Cerebellar cortex (tissue), 1 donor: ENCODE measurements around the gene PRPF19.
"Not testable (repeated sequence)": the region's sequence is repeated elsewhere in the genome, so short reads cannot be mapped to it uniquely, and the experiment has no call there.

Experiments
- DNase-seq: peaks from one replicate; pipeline ENCODE4 v3.0.0-alpha.2; 2015; ENCODE audit warnings: low spot score

Gene PRPF19

DNA sequence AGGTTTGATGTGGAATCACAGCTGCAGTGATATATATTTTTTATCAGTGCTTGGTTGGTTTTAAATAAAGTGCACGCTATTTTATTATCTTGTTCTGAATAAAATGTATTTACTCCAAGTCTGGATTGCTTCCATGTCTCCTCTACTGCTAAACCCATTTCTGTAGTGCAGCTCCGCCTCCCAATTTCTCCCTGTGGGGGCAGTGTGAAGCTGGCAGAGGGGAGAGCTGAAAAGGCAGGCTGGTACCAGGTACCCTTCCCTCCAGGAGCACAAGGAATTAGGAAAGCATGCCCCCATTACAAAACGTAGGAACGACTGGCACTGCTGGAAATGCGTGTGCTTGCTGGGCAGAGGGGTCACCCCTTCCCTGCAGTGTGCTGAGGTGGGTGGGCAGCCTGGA is 16.9 kb upstream of the PRPF19 start:
- peak; percentile 37 for DNase-seq

DNA sequence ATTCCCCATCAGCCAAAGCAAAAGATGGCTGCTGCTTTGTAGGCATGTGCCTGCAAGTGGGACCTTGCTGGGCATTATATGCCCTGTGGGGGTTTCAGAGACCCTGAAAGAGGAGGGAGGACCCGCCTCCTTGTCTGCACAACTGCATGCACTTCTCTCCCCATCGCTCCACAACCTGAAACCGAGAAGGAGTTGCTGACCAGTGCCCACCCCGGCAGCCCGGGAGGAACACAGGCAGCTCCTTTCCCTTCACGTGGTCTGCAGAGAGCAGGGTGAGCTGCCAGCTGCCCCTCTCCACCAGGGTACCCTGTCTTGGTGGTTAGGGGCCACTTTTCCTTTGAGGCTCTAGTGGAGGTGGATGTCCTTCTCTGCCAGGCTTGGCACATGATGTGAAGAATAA is 16.5 kb upstream of the PRPF19 start:
- DNase-seq, result no peak

DNA sequence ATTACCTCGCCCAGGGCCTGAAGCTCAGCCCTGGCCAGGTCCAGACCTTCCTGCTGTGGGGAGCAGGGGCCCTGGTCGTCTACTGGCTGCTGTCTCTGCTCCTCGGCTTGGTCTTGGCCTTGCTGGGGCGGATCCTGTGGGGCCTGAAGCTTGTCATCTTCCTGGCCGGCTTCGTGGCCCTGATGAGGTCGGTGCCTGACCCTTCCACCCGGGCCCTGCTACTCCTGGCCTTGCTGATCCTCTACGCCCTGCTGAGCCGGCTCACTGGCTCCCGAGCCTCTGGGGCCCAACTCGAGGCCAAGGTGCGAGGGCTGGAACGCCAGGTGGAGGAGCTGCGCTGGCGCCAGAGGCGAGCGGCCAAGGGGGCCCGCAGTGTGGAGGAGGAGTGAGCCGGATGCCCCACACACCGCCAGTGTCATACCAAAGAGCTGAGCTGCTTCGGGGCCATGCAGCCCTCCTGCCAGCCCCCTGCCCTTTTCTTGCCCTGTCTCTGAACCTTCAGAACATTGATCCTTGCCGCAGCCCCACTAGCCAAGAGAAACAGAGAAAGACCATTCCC is 15.5 kb upstream of the PRPF19 start:
- DNase-seq, result no peak

DNA sequence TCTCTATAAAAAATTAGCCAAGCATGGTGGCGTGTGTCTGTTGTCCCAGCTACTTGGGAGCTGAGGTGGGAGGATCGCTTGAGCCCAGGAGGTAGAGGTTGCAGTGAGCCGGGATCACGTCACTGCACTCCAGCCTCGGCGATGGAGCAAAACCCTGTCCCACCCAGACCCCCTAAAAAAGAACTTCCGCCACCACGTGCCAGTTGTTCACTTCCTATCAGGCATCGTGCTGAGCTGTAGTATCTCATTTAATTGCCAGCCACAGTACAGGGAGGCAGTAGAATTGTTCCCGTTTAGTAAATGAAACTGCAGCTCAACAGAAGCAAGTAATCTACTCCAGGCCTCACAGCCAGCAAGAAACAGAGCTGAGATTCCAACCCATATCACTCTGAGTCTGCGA is 14.9 kb upstream of the PRPF19 start:
- no peak for DNase-seq

DNA sequence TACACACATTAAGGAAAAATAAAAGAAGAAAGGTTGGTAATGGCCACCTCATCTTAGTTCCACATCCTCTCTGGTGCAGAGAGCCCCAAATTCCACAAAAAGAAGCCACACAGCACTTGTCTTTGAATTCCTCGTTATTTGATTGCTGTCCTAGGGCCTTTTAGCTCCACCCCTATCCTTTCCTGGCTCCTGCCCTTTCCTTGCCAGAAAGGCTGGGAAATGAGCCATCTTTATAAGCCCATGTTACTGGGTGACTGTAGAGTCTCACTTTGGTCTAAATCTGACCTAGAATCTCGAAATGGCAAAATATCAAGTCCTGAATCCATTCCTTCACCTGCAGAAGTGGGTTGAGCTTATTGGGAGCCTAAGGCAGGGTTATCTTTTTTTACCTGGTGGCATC is 13.6 kb upstream of the PRPF19 start:
- peak; percentile 88 for DNase-seq

DNA sequence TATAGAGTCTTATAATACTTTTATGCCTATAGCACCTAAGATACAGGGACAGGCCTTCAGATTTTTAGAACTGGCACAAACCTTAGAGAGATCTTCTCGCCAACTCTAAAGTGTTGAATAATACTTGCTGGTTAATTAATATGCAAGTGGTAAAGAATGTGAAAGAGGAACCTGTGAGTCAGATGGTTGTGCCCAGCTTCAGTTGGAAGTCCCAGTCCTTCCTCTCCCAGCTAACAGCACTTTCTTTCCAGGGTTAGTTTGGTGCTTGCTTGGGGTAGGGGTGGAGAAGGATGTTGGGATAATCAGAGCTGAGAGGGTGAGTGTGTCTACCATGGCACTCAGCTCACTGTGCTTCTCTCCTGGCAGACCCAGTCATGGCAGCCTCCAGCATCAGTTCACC is 12.9 kb upstream of the PRPF19 start:
- no peak for DNase-seq

DNA sequence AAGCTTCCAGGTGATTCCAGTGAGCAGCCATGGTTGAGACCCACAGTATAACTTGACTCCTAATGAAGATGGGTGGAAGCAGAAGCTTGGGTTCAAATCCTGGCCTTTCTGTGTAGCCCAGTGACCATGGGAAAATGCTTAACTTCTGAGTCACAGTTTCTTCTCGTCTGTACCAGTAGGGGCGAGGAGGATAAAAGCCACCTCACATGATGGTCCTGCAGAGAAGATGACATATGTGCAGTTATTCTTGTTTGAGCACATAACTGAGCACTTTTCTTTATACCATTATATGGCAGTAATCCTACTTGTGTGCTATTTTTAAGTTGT is 12.5 kb upstream of the PRPF19 start:
- no peak for DNase-seq

DNA sequence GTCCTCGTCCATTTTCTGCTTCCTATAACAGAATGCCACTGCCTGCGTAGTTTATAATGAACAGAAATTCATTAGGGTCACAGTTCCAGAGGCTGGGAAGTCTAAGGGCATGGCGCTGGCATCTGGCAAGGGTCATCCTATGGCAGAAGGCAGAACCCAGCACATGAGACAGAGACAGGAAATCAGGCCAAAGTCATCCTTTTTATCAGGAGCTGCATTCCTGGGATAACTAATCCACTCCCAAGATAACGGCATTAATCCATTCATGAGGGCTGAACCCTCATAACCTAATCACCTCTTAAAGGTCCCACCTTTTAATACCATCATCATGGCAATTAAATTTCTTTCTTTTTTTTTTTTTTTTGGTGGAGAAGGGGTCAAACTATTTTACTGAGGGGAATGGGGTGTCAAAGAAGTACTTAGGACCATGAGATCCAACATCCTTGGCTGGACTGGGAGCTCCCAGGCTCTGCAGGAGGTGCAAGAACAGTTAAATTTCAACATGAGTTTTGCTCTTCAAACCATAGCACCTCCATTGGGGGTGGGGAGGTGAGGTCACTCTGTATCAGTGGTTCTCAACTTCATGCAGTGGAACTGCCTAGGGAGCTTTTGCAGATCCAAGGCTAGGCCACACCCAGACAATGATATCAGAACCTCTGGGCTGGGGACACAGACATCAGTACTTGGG is 12.0 kb upstream of the PRPF19 start:
- no peak for DNase-seq

DNA sequence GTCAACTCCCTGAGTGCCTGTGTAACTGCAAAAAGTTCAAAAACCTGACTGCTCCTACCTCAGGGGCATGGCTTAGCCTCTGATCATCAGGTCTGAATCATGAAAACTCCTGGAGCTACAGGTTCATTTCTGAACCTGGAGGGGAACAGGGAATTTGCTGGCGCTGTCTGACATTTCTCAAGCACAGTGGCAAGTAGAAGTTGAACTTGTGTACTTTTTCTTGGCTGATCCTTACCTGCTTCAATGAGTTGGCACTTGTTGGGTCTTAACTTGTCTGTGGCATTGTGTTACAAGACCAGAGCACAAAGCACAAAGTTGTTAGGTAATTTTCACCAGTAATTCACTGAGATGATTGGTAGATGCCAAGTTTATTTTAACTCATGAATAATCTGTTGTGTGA is 10.9 kb upstream of the PRPF19 start:
- peak; percentile 22 for DNase-seq

DNA sequence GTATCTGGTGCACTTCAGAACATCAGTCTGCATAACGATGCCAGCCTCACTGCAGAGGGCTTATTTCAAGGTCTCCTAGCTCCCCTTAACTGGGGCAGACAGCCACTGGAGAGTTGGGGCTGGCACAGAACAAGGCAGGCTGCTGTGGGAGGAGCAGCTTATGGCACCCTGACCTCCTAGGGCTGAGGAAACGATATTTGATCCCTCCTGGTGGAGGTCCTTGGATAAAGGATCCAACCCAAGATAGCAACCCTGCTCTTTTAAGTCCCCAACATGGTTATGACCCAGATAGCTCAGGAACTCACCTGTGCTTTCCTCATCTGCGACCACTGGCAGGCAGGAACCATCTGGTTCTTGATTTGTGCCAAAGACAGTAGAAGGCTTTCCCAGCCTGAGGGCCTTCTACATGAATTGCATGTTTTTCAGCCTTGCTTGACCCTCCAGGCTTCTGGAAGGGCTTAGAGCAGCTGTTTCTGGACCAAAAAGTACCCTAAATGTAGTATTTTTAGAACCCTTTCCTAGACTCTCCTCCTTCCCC is 10.4 kb upstream of the PRPF19 start:
- peak; percentile 89 for DNase-seq

DNA sequence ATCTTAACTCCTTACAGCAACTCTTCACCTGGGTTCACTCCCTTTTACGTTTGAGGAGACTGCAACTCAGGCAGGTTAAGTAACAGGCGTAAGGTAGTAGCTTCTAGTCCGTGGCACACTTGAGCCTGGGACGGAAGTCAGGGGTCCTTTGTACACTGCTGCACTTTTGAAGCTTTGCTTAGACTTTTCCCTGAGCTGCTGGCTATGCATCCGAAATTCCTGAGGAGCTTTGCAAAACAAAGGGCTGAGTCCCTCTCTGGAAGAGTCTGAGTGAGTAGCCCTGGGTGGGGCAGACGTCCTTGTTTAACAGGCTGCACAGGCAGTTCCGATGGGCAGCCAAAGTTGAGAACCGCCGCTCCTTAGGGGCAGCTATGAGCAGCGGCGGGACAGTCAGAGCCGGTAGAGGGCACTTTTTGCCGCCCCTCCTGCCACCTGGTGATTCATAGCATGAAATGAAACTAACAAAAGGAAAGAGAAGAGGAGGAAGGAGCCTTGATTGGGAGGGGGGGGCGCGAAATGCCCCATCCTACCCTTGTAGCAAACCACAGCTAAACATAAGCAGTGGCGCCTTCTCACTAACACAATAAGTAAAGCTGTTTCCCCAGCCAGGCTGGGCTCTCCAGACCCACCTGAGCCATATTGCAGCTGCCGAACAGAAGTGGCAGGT is 9.0 kb upstream of the PRPF19 start:
- DNase-seq, result peak; percentile 63

DNA sequence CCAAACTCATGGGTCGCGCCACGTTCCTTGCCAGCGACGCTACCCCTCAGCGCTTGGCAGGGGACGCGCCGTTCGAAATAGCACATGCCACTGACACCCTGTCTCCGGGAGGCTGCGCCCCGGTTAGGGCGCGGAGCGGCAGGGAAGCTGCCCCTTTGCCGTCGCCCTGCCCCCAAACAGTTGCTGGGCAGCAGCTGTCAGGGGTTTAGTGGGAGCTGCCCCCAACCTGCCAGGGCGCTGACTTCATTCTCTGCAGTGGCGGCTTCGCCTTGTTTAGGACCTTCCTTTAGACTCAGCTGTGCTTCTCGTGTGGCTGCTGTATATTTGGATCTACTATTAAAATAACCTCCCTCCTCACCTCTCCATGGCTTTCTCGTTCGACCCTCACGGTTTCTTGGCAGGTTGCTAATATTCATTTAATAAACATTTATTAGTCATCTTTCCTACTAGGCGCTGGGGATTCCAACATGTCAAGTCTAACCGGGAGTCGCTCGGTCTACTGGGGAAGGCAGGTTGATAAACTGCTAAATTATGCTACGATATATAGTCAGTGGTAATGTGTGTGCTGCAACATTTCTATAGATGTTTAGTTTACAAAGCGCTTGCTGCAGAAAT is 8.4 kb upstream of the PRPF19 start:
- peak; percentile 43 for DNase-seq

DNA sequence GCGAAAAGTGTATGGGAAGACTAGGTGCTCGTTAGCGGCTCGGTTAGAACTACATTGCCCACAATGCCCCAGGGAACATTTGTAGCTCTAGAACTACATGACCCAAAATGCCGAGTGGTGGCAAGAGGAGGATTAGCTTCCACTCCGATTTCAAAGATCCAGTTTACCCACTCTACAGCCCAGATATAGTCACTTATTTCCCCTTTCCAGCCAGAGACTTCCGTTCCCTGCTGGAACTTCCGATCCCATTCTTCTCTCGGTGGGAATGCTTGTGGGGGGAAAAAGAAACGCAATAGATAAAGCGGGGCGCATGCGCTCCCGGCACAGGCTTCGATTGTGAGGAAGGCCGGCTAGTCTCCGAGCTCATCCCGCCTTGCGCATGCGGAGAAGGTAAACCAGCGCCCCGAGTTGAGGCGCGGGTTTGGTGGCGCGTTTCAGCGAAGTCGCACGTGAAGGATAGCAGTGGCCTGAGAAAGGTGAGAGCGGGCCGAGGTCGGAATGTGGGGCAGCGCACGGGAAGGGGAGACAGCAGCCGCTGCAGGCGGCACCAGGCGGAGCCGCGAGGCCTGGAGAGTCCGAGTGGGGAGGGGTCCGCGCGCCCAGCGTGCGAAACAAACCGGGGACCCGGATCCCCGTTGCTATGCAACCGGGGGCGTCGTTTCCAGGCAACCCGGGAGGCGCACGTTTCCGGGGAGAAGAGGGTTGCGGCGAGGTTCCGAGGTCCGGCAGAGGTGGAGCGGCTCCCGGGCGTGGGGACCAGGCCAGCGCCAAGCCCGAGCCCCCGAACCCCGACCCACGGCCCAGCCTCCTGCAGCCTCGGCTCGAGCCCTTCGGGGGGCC is 7.6 kb upstream of the PRPF19 start, which contains the start of gene TMEM109:
TMEM109 (plus strand) TSS at position 366 of the 840 bp plus-strand sequence. CDS start 5,536 bp downstream, outside the sequence.
- DNase-seq, result peak; percentile 96

DNA sequence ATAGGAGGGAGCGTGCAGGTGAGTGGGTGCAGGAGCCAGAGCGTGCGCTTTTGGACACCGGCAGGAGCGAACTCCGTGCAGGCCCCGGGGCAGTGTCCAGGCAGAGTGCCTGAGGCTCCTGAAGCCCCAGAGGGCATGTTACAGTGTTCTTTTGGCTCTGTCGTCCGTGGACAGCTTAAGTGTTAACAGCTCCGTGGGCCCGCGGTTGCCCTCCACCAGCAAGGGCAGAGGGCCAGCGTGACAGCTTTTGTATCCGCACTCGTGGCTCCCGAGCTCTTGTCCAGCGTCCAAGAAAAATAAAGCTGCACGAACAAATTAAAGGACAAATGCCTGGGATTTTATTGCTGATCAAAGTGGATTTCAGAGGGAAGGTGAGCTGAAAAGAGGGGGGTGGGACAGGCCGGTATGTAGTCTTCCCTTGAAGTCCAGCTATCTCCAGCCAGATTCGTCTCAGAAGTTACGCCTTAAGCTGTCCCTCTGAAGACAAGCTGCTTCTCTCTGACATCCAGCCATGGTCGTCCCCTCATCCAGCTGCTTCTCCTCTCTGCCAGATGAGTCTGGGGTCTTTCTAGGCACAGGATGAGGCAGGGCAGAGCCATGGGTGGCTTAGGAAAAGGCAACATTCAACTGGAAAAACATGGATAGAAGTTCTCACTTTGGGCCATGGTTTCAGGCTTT is 6.6 kb upstream of the PRPF19 start:
- peak; percentile 52 for DNase-seq

DNA sequence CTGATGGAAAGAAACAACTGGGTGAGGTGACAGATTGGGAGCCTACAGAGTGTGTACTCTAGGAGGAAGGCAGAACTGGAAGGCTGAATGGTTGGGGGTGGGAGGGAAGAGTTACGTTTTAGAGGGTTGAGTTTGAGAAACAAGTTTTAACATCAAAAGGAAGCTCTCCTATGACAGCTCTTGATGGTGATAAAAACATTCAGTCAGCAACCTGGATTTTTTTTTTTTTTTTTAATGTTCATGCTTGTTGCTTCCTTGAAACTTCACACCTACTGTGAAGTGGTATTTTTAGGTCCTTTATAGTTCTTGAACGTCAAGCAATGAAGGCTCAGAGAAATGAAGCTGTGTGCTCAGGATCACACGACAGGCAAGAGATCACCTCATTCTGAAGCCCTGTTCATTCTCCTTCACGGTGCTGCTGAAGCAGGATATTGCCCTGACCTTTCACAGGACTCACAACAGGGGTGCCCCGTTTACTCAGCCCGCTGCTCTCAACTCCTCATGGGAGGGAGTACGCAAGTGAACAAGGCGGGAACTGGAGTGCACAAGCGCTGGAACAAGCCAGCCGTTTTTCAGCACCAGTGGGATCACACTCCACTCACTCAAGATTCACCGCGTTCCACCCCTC is 6.0 kb upstream of the PRPF19 start:
- DNase-seq, result peak; percentile 68

DNA sequence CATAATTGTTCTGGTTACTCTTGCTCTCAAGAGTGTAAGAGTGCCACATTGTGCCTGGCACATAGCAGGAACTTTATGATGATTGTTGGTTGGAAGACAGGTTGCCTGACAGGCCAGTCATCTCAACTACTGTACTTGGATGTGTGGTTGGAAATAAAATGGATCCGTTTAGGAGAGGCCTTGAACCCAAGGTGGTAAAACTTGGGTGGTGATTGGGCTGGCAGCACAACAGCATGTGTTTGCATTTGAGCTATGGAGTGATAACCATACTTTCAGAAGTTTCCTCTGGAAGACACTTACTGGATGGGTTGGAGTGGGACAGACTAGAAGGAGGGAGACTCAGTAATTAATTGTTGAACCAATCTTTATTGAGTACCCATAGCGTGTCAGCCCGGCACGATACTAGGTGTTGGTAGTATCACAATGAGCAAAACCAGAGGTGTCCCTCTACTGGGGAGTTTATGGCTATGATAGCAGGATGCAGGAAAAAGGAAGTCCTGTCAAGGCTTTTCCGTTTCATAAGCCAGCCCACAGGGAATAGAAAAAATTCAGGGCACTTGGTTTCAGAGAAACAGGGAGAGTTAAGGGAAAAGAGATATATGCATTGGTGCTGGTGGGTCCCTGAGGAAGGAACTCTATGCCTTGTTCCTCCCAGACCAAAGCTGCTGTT is 4.5 kb upstream of the PRPF19 start:
- DNase-seq, result no peak

DNA sequence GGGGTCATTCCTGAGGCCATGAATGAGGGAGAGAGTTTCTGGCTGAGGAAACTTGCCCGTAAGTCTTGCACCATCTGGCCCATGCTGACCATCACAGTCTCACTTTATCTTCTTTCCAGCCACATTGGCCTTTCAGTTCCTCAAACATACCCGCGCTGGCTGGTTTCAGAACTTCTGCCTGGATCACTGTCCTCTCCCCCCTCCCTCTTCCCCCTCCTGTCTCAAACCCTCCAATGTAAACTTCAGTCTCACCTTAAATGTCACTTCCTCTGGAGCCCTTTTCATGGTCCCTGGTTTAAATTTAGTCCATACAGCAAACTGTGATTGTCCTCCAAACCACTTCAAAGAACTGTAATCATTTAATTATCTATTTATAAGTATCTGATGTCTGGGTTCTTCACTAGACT is 3.9 kb upstream of the PRPF19 start:
- DNase-seq, result no peak

DNA sequence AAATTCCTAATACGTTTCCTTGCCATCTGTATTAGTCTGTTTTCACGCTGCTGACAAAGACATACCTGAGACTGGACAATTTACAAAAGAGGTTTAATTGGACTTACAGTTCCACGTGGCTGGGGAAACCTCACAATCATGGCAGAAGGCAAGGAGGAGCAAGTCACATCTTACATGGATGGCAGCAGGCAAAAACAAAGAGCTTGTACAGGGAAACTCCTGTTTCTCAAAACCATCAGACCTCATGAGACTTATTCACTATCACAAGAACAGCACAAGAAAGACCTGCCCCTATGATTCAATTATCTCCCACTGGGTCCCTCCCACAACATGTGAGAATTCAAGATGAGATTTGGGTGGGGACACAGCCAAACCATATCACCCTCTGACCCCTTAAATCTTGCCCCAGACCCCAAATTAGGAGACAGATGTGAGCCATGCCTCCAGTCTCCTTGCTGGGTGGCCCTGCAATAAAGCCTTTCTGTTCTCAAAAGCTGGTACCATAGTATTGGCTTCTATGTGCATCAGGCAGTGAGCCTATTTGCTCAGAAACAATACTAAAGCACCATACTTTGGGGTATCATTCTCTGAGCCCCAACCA is 3.4 kb upstream of the PRPF19 start:
- not testable (repeated sequence) for DNase-seq

DNA sequence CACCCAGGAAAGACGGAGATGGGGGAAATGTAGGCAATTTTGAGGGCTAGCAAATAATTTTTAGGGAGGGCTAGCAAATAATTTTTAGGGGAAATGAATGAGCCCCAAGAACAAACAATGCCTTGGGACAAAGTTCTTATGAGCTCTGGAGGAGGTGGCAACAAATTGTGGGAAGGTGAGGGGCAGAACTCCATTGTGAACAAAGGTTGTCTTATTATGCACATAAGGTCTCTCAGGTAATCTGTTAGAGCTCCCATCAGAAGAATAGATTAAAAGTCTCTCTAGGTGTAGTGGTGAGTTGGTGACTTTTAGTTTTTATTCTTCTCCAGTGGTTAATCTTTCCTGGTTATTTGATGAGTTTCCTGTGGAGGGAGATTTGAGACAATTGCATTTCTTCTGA is 2.4 kb upstream of the PRPF19 start:
- no peak for DNase-seq

DNA sequence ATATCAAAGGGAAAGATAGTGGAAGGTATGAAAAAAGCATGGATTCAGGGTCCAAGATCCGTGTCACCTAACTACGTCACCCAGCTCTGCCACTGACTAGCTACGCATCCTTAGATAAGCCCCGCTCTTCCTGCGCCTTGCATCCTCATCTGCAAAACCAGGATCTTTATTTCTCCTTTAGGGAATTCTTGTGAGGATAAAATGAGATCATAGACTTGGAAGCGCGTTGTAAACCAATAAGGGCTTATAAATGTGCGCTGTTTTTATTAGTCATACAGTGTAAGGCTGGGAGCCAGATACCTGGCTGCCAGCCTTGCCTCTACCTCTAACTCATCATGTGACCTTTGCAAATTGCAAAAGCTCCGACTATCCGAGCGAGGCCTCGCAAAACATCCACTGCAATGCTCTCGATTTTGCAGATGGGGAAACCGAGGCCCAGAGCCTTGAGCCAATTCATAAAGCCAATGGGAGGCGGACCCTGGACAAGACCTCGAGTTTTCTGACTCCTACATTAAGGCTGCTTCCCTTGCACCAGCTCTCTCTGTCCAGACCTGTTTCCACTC is 753 bp downstream of the PRPF19 start:
- DNase-seq, result peak; percentile 35
